H1 (cell line): ENCODE results near the gene TUBB2B. TPM values are rescaled to one million over a fixed set of nuclear protein-coding genes. Genes with fewer than 3 reads are reported as not detected.
A peak's percentile ranks its signal among the peaks of the same experiment; 100 is the strongest.

Experiments
- CEBPB ChIP-seq: IDR thresholded peaks from 2 replicates; pipeline ENCODE4 v1.6.1; 2012; ENCODE audit warnings: low read depth, low read length
- CREB1 ChIP-seq: IDR thresholded peaks from 2 replicates; pipeline ENCODE4 v1.6.1; 2012; ENCODE audit warnings: inconsistent platforms
- CTBP2 ChIP-seq: IDR thresholded peaks from 2 replicates; pipeline ENCODE4 v1.7.0; 2011; ENCODE audit warnings: borderline replicate concordance, mild to moderate bottlenecking, moderate library complexity, mixed read lengths, low read length; ENCODE audit not compliant: insufficient read depth, insufficient read length
- HDAC2 ChIP-seq, 2 experiments: fragments of 300-600 bp in 1 of 2; sonication (generic) in 1 of 2; IDR thresholded peaks; 2 replicates each; pipeline ENCODE4 v1.6.1; 2011 to 2012; ENCODE audit warnings: low read depth in 2 of 2, low read length in 2 of 2, mild to moderate bottlenecking in 2 of 2, moderate library complexity in 2 of 2, borderline replicate concordance in 1 of 2, inconsistent platforms in 1 of 2
- MAFK ChIP-seq: IDR thresholded peaks from 2 replicates; pipeline ENCODE4 v1.6.1; 2012; ENCODE audit warnings: low read depth, mild to moderate bottlenecking, improper control_type of control experiment, low read length
- PHF8 ChIP-seq: fragments of 200-600 bp; sonication (generic); conservative IDR thresholded peaks from 2 replicates; pipeline ENCODE4 v1.7.1; 2012; ENCODE audit warnings: low read depth, mild to moderate bottlenecking, inconsistent platforms, low read length, moderate library complexity
- POLR2A ChIP-seq, 2 experiments: IDR thresholded peaks; 1 replicate in 1 of 2; 2 replicates in 1 of 2; pipeline ENCODE4 v1.6.1; 2011; ENCODE audit warnings: low read depth in 2 of 2, low read length in 2 of 2, mild to moderate bottlenecking in 2 of 2; ENCODE audit errors: control extremely low read depth in 1 of 2
- POLR2AphosphoS5 ChIP-seq: IDR thresholded peaks from 2 replicates; pipeline ENCODE4 v1.6.1; 2011; ENCODE audit warnings: low read depth, low read length
- RBBP5 ChIP-seq: IDR thresholded peaks from 2 replicates; pipeline ENCODE4 v1.7.1; 2012; ENCODE audit warnings: low read depth, mild to moderate bottlenecking, inconsistent platforms, low read length, moderate library complexity, borderline replicate concordance
- SRF ChIP-seq: IDR thresholded peaks from 2 replicates; pipeline ENCODE4 v1.6.1; 2011; ENCODE audit warnings: mild to moderate bottlenecking, low read depth, low read length, moderate library complexity
- TAF7 ChIP-seq: optimal IDR thresholded peaks from 2 replicates; pipeline ENCODE3; 2011; ENCODE audit warnings: low read depth, mild to moderate bottlenecking, inconsistent platforms, low read length, moderate library complexity, borderline replicate concordance
- TBP ChIP-seq: IDR thresholded peaks from 2 replicates; pipeline ENCODE4 v1.6.1; 2011; ENCODE audit warnings: low read depth, low read length, improper control_type of control experiment
- polyA plus RNA-seq, 7 experiments: library from polyadenylated mRNA; depleted of rRNA in 3 of 7; stranded (reverse) in 5 of 7; unstranded in 2 of 7; fragments of >200 nt in 5 of 7; fragments of 200-250 nt in 2 of 7; gene quantifications; 1 replicate in 5 of 7; 2 replicates in 1 of 7; 4 replicates in 1 of 7; pipeline versions ENCODE4 v1.2.1 to v1.2.3, GENCODE V29; 2011 to 2013; ENCODE audit warnings: missing spikeins in 2 of 7, mixed read lengths in 2 of 7
- total RNA-seq: library from RNA; stranded (reverse); fragmentation: NEBNext Ultra II Directional; extraction: Animal tissue kit (Norgen Biotek cat#: 25700); gene quantifications from 2 replicates; pipeline ENCODE4 v1.2.1, GENCODE V29; 2021

The TUBB2B gene
- total and polyA plus RNA-seq, 2 of the 8 experiments (the other 6 are each of a cell fraction or from before 2014, with no cell fraction given), result 612 to 722 TPM

DNA sequence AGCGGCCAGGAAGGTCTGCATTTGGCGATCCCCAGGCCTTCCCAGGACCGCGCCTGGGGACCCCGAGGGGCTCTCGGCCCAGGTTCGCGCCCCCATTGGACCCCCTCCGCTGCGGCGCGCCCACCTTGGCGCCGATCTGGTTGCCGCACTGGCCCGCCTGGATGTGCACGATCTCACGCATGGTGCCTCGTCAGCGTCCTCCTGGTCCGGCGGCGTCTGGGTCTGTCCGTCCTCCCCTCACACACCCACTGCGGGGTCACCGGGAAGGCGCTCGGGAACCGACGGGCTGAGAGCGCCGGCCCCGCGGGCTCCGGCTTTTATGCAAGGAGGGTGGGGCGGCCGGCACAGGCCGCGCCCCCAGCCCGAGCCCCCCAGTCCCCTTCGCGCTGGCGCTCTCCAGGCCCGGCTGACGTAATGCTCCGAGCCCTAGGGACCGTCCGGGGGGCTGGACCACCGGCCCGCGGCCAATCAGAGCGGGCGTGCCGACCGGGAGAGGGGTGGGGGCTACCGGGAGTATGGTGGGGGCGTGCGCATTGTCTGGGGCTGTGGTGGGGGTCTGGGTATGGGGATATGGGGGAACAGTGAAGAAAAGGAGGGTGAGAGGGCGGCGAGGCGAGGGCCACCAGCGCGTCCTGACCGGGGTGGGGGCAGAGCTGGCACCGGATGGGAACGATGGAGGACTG lies at the start of gene TUBB2B (continued):
- TF ChIP-seq RBBP5 (0 out of 2 replicates have a peak, but pooled peaks have one; percentile 63), CEBPB (no peak), POLR2A (IDR thresholded peaks at IDR 0.05; ENCODE audit: control extremely low read depth in 1 of 2, low read depth in 2 of 2, low read length in 2 of 2) (peak in 1 of 2 experiments; percentile 92; a peak in 2 of 3 replicates), HDAC2 (IDR thresholded peaks at IDR 0.05; ENCODE audit: borderline replicate concordance in 1 of 2, low read depth in 2 of 2, low read length in 2 of 2) (0 out of 4 replicates have a peak, but pooled peaks of 1 of the 2 experiments have one; percentile 15), TBP (peak; percentile 96), SRF (no peak), CREB1 (peak; percentile 76), POLR2AphosphoS5 (peak; percentile 87; the same call in 1 of the 2 replicates), TAF7 (peak; percentile 93), PHF8 (peak; percentile 80), MAFK (no peak), CTBP2 (peak; percentile 15)
